Erythroblast (primary cell): ENCODE data around the gene FNIP2.

ENCODE experiments used
- GATA1 ChIP-seq: IDR thresholded peaks from 2 replicates; pipeline ENCODE4 v1.6.1; 2011; ENCODE audit warnings: low read depth, mild to moderate bottlenecking, control low read depth, low read length, moderate library complexity
- POLR2A ChIP-seq: IDR thresholded peaks from 2 replicates; pipeline ENCODE4 v1.6.1; 2011; ENCODE audit warnings: mild to moderate bottlenecking, low read length

DNA sequence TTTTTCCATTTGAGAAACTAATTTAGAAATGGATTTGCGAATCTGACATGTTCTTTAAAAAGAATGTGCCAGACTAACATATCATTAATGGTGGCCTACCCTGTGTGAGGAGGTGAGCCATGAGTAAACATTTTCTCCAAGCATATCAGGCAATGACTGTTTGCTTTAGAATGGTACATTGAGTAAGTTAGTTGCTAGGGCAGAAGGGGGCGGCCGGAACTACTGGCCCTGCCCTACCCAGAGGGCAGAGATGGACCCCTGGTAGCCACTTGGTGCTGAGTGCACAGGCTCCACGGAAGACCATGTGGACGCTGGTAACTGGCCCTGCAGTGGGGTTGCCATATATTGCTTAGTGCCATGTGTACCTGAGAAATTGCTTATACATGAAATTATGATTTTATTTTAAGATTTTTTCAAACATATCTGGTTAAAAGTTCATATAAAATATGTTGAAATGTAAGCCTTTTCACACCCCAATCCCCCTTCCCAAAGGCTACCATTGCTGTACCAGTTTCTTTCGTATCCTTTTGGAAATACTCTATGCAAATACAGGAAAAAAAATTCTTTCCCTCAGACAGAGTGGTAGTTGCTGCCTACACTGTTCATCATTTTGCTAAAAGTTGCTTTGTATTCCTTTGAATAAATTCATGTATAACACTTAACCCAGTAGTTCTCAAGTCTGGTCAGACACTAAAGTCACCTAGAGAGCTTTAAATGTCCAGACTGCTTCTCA is 8.8 kb downstream of the FNIP2 start:
- TF ChIP-seq POLR2A (no peak), GATA1 (no peak)
